Liver (tissue), 2 donors: ENCODE results near the gene PDCD1.
"Not testable (repeated sequence)": the region's sequence is repeated elsewhere in the genome, so short reads cannot be mapped to it uniquely, and the experiment has no call there.

Experiments used
- MAX ChIP-seq: IDR thresholded peaks from 2 replicates; pipeline ENCODE4 v1.6.1; 2016; ENCODE audit warnings: antibody characterized with exemption
- YY1 ChIP-seq: IDR thresholded peaks from 2 replicates; pipeline ENCODE4 v1.6.1; 2016; ENCODE audit warnings: antibody characterized with exemption, mild to moderate bottlenecking
- TF ChIP-seq, protein P1 (sequence below): fragments of 150-350 bp; IDR thresholded peaks from 2 replicates; pipeline ENCODE4 v1.5.1; 2017; ENCODE audit warnings: improper control_type of control experiment, low read depth, low read length; ENCODE audit not compliant: missing input control
- donor health status: healthy.

DNA sequence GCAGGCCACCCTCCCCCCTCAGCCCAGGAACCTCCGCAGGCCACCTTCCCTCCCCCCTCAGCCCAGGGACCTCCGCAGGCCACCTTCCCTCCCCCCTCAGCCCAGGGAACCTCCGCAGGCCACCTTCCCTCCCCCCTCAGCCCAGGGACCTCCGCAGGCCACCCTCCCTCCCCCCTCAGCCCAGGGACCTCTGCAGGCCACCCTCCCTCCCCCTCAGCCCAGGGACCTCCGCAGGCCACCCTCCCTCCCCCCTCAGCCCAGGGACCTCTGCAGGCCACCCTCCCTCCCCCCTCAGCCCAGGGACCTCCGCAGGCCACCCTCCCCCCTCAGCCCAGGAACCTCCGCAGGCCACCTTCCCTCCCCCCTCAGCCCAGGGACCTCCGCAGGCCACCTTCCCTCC, 52.5 kb downstream of the PDCD1 start:
- TF ChIP-seq, protein P1, sequence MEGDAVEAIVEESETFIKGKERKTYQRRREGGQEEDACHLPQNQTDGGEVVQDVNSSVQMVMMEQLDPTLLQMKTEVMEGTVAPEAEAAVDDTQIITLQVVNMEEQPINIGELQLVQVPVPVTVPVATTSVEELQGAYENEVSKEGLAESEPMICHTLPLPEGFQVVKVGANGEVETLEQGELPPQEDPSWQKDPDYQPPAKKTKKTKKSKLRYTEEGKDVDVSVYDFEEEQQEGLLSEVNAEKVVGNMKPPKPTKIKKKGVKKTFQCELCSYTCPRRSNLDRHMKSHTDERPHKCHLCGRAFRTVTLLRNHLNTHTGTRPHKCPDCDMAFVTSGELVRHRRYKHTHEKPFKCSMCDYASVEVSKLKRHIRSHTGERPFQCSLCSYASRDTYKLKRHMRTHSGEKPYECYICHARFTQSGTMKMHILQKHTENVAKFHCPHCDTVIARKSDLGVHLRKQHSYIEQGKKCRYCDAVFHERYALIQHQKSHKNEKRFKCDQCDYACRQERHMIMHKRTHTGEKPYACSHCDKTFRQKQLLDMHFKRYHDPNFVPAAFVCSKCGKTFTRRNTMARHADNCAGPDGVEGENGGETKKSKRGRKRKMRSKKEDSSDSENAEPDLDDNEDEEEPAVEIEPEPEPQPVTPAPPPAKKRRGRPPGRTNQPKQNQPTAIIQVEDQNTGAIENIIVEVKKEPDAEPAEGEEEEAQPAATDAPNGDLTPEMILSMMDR = not testable (repeated sequence)
- TF ChIP-seq YY1, MAX: not testable (repeated sequence)
